HL-60 (cell line): ENCODE measurements around the gene SDK1.

Experiments used
- DNase-seq, 2 experiments: peaks; one replicate each; pipeline ENCODE4 v3.0.0-alpha.2; 2010 to 2020; ENCODE audit warnings: low read depth in 1 of 2, low spot score in 1 of 2
- H3K27ac ChIP-seq: fragments of 250-450 bp; sonication (Bioruptor Pico); replicated peaks from 2 replicates; pipeline ENCODE4 v1.5.1; 2020; ENCODE audit warnings: mild to moderate bottlenecking, moderate library complexity
- H3K27me3 ChIP-seq: fragments of 250-450 bp; sonication (Bioruptor Pico); 2 replicates; pipeline ENCODE4 v1.5.1; 2021; ENCODE audit warnings: mild to moderate bottlenecking, moderate library complexity; ENCODE audit not compliant: insufficient read depth, poor library complexity, severe bottlenecking
- H3K4me3 ChIP-seq: replicated peaks from 2 replicates; pipeline ENCODE4 v1.5.1; 2011; ENCODE audit warnings: mild to moderate bottlenecking, control low read depth, low read length; ENCODE audit not compliant: insufficient read depth
- CTCF ChIP-seq: IDR thresholded peaks from one replicate; pipeline ENCODE4 v1.5.1; 2011; ENCODE audit warnings: low read length, control low read depth, inconsistent platforms; ENCODE audit not compliant: insufficient read depth
- GABPA ChIP-seq: IDR thresholded peaks from 2 replicates; pipeline ENCODE4 v1.6.1; 2012; ENCODE audit warnings: low read depth
- POLR2AphosphoS5 ChIP-seq: IDR thresholded peaks from 2 replicates; pipeline ENCODE4 v1.6.1; 2012; ENCODE audit warnings: low read depth
- REST ChIP-seq: IDR thresholded peaks from 2 replicates; pipeline ENCODE4 v1.6.1; 2012; ENCODE audit warnings: low read depth; ENCODE audit not compliant: insufficient replicate concordance
- SPI1 ChIP-seq: IDR thresholded peaks from 2 replicates; pipeline ENCODE4 v1.6.1; 2012; ENCODE audit warnings: low read depth, mild to moderate bottlenecking, borderline replicate concordance

The SDK1 gene

GRCh38 chr7:4164556-4164955 lies 863.5 kb downstream of the SDK1 start:
- H3K27ac ChIP-seq = no peak overlapping the region
- H3K4me3 ChIP-seq = no peak overlapping the region
- no peak for DNase-seq
- TF ChIP-seq POLR2AphosphoS5 = no peak
- no peak for TF ChIP-seq REST
- TF ChIP-seq SPI1 = no peak
- no peak for TF ChIP-seq GABPA
- no peak for TF ChIP-seq CTCF
- no peaks in the 10 kb centered on the region for H3K27me3 ChIP-seq

DNA sequence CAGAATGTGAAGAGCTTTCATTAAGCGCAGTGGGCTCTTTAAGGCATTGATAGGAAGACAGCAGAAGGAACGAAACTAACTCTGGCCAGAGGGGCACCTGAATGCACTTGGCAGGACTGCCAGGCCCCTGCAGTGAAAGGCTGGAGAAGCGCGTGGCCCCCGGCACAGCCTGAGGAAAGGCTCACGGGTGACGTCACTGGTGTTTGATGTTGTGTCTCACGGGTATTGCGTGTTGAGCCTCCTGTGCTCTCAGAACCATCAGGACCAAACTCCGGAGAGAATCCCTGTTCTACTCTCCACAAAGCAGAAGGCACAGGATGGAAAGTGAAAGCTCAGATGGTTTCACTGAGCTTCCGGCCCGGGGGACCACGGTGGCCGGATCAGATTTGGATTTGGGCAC lies 865.3 kb downstream of the SDK1 start:
- no peak for DNase-seq
- no peak overlapping the region for H3K4me3 ChIP-seq
- no peak for TF ChIP-seq SPI1
- H3K27ac ChIP-seq = no peak overlapping the region
- H3K27me3 ChIP-seq = no peaks in the 10 kb centered on the region

GRCh38 chr7:4166807-4167206 lies 865.8 kb downstream of the SDK1 start:
- TF ChIP-seq GABPA (no peak), SPI1 (no peak), CTCF (no peak)
- no peak overlapping the region for H3K27ac ChIP-seq
- no peak for DNase-seq
- no peak overlapping the region for H3K4me3 ChIP-seq
- H3K27me3 ChIP-seq = no peaks in the 10 kb centered on the region

DNA sequence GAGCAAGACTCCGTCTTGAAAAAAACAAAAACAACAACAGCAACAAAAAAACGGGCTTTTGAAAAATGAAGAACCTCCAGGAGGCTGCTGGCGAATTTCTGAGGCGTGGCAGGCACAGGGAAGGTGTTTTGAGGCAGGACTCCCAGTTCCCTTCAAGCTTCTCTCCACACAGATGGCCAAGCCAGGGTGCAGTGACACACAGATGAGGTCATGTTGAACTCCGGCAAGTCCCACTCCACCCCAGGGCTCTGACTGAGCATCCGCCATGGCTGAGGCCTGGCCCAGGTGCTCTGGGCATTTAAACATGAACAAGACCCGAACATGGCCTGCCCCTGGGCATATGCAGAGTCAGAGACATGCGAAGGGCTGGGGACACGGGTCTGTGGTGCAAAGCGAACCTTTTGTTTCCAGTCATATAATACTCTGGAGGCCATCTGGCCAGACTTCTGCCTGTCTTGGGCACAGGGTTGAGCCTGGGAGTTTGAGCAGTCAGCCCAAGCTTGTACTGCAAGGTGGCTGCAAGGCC lies 866.4 kb downstream of the SDK1 start:
- Histone ChIP-seq H3K27me3 (no peaks in the 10 kb centered on the region), H3K4me3 (no peak overlapping the region), H3K27ac (no peak overlapping the region)
- no peak for TF ChIP-seq GABPA
- TF ChIP-seq SPI1 = no peak
- no peak for TF ChIP-seq CTCF
- no peak for TF ChIP-seq REST
- no peak for TF ChIP-seq POLR2AphosphoS5
- DNase-seq = no peak
